HG03280 (cell line): Measurements from ENCODE around the gene RNASE12.
"Not testable (repeated sequence)": the region's sequence is repeated elsewhere in the genome, so short reads cannot be mapped to it uniquely, and the experiment has no call there.

Experiments
- ATAC-seq: cut with Tn5 transposase; IDR thresholded peaks from one replicate; pipeline ENCODE4 v1.9.1; 2021; ENCODE audit warnings: mild to moderate bottlenecking, moderate library complexity; ENCODE audit not compliant: unreplicated experiment

RNASE12 gene

DNA sequence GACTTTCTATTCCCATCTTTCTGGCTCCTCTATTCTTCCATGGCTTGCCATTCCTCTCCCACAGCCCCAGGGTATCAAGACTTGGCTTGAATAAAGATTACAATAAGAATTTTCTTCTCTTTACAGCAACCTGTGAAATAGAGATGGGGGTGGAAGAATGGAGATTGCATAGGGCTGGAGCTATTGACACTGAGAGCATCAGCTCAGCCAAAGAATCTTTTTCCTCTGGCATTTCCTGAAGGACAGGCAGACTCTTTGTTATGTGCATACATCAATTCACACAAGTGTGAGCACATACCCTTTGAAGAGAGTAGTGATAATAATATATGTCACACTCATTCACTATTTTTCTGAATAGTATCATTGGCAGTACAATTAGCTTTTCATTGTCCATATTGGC lies 8.0 kb downstream of the RNASE12 start:
- ATAC-seq, result no peak

- ATAC-seq, result no peak
These were observed 10.9 kb downstream of the RNASE12 start for GRCh38 chr14:20580242-20580641.

DNA sequence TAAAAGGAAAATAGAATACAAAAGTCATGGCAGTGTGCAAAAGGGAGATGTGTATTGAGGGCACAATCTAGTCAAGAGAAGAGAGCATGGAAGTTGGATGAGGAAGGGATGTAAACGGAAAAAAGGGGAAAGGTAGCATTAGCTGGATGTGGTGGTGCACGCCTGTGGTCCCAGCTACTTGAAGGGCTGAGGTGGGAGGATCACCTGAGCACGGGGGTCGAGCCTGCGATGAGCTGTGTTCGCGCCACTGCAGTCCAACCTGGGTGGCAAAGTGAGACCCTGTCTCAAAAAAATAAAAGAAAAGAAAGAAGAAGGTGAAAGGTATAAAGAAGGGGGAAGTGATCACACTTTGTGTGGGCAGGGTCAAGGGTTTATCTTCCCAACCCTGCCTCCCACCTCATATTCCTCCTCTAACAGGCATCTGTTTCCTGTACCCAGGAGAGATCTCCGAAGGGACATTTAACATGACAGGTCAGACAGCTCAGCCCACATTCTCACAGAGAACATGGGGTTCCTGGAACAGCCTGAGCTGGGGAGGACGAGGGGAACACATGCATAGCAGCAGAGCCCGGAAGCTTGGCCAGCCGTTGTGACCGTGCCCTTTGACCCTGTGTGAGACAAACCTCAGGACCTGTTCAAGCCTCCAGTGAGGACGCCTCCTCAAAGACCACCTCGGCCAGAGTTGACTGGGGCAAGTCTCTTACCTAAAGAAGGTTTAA lies 12.2 kb downstream of the RNASE12 start:
- no peak for ATAC-seq

GRCh38 chr14:20578325-20578724 lies 12.9 kb downstream of the RNASE12 start:
- no peak for ATAC-seq

DNA sequence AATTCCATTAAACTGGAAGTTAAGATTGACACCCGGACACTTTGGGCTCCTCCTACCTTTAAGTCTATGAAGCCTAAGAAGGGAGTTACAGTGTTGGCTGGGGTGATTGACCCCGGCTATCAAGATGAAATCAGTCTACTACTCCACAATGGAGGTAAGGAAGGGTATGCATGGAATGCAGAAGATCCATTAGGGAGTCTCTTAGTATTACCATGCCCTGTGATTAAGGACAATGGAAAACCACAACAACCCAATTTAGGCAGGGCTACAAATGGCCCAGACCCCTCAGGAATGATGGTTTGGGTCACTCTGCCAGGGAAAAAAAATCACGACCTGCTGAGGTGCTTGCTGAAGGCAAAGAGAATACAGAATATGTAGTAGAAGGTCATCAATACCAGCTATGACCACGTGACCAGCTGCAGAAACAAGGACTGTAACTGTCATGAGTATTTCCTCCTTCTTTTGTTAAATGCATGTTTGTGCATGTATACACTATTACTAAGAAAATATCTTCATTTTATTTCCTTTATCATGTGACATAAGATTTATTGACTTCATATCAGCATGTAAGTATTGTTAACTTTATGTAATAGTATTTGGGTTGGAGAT lies 18.7 kb downstream of the RNASE12 start:
- ATAC-seq, result not testable (repeated sequence)

GRCh38 chr14:20570720-20571119 lies 20.5 kb downstream of the RNASE12 start:
- not testable (repeated sequence) for ATAC-seq

GRCh38 chr14:20569865-20570264 lies 21.3 kb downstream of the RNASE12 start:
- ATAC-seq, result not testable (repeated sequence)

DNA sequence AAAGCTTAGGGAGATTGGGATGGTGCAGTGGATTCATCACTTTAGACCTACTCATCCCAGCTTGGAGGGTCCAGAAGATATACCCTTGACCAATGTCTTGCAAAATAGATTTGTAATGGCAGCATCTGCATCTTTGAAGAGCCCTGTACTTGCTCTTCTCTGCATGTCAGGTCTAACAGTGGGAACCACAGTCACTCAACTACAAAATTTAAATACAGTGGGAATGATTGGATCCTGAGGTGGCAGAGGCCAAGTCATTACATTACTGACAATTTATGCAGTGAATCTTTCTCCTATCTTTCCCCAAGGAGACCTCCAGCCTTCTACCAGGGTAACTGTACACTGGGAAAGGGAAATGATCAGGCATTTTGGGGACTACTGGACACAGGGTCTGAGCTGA lies 22.1 kb downstream of the RNASE12 start:
- no peak for ATAC-seq

- no peak for ATAC-seq
These were observed 22.8 kb downstream of the RNASE12 start for GRCh38 chr14:20568393-20568792.

- not testable (repeated sequence) for ATAC-seq
These were observed 24.0 kb downstream of the RNASE12 start for GRCh38 chr14:20567199-20567598.

DNA sequence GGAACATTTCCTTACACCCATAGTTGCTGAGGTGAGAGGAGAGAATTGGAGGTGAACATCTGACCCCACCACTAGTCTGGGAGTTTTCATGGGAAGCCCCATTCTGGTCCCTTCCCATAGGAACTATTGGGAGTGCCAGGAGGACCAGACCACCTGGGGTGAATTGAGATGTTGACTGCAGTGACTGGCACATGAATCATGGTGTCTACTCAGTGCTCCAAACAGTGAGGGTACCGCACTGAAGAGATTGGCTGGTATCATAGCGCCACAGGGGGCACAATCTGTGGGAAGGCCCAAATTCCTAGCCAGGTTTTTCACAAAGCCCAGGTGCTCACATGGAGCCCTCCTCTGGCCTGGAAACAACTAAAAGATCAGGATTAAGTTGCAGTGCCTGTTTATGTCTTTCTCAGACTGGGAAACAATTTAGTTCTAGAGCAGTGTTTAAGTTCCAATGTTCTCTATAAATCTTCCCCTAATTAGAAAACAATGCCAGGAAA lies 26.6 kb downstream of the RNASE12 start:
- ATAC-seq, result no peak

- ATAC-seq, result no peak
These were observed 27.2 kb downstream of the RNASE12 start for GRCh38 chr14:20563971-20564370.

DNA sequence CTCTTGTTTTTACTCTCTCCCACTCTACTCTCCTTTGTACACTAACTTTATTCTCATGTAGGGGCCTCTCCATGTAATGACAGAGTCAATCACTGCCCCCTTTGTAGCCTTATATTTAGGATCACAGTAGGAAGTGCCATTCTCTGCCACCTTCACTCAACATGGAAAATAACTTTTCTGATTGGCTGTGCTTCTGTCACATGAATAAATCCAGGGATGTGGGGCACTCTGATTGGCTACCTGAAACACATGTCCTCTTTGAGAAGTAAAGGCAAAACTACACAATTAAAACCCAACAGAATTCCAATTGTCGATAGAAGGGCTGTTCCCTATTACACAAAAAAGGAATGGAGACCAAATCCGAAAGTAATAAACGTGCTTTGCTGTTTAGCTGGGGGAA lies 30.2 kb downstream of the RNASE12 start, which contains the start of gene RNASE9:
Gene RNASE9, minus strand, starts transcription at position 87 of the 400 bp plus-strand sequence.
- no peak for ATAC-seq

GRCh38 chr14:20559461-20559904 lies 31.7 kb downstream of the RNASE12 start:
- no peak for ATAC-seq

GRCh38 chr14:20557212-20557542 lies 34.0 kb downstream of the RNASE12 start:
- ATAC-seq, result no peak

GRCh38 chr14:20556500-20557211 lies 34.5 kb downstream of the RNASE12 start:
- ATAC-seq, result no peak

DNA sequence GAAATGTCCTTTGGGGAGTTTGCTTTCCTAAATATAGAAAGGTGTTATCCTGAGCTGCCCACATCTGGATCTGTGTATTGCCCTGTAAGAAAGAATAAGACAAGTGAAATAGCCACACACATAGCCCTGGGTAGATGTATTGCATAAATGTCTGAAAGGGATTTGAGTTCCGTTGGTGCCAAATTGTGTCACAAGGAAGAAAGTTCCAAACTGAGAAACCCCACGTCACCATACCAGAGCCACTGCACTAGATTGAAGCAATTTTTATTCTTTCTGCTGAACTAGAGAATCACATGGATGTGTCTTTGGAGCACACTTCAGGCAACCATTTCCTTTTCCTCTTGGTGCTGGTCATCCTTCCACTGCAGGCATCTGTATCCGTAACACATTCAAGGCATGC lies 35.3 kb downstream of the RNASE12 start:
- ATAC-seq, result no peak

DNA sequence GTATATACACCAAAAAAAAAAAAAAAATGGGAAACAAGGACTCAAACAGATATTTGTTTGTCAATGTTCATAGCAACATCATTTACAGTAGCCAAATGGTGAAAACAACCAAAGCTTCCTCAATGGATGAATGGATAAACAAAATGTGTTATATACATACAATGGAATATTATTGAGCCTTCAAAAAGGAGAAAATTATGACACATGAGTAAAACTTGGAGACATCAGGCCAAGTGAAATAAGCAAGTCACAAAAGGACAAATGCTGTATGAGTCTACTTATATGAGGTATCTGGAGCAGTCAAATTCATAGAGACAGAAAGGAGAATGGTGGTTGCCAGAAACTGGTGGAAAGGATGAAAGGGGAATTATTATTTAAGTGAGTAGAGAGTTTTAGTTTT lies 38.2 kb downstream of the RNASE12 start:
- ATAC-seq, result no peak

DNA sequence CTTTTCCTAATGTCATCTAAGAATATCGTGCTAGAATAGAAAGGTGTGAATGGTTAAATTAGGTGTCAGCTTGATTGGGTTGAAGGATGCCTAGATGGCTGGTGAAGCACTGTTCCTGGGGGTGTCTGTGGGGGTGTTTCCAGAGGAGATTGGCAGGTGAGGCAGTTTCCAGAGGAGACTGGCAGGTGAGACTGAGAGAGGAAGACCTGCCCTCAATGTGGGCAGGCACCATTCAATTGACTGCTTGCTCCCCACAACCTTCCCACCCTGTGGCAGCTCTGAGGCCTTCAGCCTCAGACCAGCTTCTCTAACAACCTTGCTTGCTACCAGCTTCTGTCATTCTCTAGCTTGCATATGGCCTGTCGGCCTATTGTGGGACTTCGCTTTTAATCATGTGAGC lies 39.6 kb downstream of the RNASE12 start:
- ATAC-seq, result no peak

DNA sequence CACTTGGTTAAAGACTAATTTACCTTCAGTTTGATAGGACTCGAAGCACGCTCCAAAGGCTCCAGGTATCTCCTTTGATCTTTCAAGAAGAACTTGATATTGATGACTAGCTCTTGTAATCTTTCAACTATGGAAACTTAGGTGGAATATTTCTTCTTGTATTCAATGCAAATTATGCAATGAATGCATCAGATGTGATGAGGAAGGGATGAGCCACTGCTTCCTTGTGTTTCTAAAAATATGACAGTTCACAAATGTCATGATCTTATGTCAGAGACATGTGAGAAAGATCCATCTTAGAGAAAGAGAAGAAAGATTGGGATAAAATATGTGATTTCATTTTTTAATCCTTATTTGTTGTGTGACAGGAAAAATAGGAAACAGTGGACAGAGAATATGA lies 40.2 kb downstream of the RNASE12 start:
- ATAC-seq, result no peak

DNA sequence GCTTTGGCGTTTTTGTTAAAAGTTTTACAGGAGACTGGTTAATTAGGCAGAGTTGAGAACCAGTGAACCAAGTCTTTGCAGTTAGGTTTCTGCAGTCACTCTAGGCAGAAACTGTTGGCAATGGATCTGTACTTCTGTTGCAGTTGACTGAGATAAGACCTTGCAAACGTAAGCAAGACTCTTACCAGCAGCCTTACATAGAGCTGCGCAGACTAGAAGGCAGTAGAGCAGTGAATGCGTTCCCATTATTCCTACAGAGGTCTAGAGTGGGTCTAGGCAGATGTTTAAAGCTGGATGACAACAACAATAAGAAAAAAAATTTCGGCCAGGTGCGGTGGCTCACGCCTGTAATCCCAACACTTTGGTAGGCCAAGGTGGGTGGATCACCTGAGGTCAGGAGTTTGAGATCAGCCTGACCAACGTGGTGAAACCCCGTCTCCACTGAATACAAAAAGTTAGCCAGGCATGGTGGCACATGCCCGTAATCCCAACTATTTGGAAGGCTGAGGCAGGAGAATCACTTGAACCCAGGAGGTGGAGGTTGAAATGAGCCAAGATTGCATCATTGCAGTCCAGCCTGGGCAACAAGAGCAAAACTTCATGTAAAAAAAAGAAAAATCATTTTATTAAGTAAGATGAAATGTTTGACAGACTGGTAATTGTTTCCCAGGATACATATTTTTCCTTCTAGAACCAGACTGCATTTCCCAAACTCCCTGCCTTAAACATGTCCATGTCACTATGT lies 42.6 kb downstream of the RNASE12 start:
- no peak for ATAC-seq
